ENCODE results near the gene CBFA2T3.

The CBFA2T3 gene

DNA sequence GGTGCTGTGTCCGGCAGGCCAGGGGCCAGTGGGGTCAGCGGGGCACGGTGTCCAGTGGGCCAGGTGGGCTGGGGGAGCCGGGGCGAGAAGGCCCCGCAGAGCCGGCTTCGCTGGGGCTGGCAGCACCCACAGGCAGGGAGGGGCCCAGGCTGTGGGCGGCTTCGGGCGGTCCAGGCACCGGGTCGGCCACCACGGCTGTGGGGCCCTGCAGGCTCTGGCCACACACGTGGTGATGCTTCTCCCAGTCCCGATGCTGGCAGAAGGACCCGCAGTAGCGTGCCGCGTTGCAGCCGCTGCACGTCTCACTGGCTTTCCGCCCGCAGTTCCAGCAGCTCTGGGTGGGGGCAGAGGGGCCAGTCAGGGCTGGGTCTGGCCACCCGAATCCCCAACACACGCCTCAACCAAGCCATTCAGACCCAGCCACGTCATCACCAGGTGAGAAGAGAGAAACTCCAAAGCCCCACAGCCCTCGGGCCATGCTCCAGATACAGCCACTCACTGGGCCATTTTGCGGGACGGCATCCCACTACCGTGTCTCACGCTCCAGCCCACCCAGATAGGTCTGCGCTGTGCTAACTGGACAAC is 100.0 kb downstream of the CBFA2T3 start:
- Histone ChIP-seq H3K4me1 (ENCODE audit: control insufficient read depth, insufficient read depth, low read length) (no peaks in the 10 kb centered on the region), H3K36me3 (ENCODE audit: control insufficient read depth in 2 of 2, insufficient read depth in 1 of 2, low read length in 2 of 2) (no peaks in the 10 kb centered on the region), H3K9me3 (ENCODE audit: control insufficient read depth, insufficient read depth, low read depth, low read length) (no peaks in the 10 kb centered on the region), H3K4me3 (ENCODE audit: low read depth, low read length) (no peak overlapping the region), H3K27ac (ENCODE audit: extremely low read depth, low read depth, low read length) (no peak overlapping the region)
- TF ChIP-seq, protein P1, sequence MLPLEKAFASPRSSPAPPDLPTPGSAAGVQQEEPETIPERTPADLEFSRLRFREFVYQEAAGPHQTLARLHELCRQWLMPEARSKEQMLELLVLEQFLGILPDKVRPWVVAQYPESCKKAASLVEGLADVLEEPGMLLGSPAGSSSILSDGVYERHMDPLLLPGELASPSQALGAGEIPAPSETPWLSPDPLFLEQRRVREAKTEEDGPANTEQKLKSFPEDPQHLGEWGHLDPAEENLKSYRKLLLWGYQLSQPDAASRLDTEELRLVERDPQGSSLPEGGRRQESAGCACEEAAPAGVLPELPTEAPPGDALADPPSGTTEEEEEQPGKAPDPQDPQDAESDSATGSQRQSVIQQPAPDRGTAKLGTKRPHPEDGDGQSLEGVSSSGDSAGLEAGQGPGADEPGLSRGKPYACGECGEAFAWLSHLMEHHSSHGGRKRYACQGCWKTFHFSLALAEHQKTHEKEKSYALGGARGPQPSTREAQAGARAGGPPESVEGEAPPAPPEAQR (tag by site-specific recombination; IDR thresholded peaks at IDR 0.05) = no peak
- TF ChIP-seq, protein P2, sequence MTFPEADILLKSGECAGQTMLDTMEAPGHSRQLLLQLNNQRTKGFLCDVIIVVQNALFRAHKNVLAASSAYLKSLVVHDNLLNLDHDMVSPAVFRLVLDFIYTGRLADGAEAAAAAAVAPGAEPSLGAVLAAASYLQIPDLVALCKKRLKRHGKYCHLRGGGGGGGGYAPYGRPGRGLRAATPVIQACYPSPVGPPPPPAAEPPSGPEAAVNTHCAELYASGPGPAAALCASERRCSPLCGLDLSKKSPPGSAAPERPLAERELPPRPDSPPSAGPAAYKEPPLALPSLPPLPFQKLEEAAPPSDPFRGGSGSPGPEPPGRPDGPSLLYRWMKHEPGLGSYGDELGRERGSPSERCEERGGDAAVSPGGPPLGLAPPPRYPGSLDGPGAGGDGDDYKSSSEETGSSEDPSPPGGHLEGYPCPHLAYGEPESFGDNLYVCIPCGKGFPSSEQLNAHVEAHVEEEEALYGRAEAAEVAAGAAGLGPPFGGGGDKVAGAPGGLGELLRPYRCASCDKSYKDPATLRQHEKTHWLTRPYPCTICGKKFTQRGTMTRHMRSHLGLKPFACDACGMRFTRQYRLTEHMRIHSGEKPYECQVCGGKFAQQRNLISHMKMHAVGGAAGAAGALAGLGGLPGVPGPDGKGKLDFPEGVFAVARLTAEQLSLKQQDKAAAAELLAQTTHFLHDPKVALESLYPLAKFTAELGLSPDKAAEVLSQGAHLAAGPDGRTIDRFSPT (tag by site-specific recombination; IDR thresholded peaks at IDR 0.05) = no peak
- no peak for TF ChIP-seq ZNF354C (tag by site-specific recombination; IDR thresholded peaks at IDR 0.05; ENCODE audit: borderline replicate concordance, low read depth)
- TF ChIP-seq WT1 (tag by site-specific recombination; IDR thresholded peaks at IDR 0.05) = no peak
- no peak for TF ChIP-seq ZNF624 (tag by site-specific recombination; IDR thresholded peaks at IDR 0.05)
- TF ChIP-seq GLIS2 (tag by site-specific recombination; IDR thresholded peaks at IDR 0.05) = no peak
- TF ChIP-seq ZNF555 (tag by site-specific recombination; conservative IDR thresholded peaks at IDR 0.05) = no peak
- no peak for TF ChIP-seq ZNF843 (tag by site-specific recombination; IDR thresholded peaks at IDR 0.05)
- TF ChIP-seq ZNF76 (tag by site-specific recombination; IDR thresholded peaks at IDR 0.05; ENCODE audit: borderline replicate concordance, low read depth) = no peak
- TF ChIP-seq ZNF626 (tag by site-specific recombination; IDR thresholded peaks at IDR 0.05) = no peak
- TF ChIP-seq ZBTB17 (tag by site-specific recombination; IDR thresholded peaks at IDR 0.05) = no peak
- TF ChIP-seq ZNF529 (tag by site-specific recombination; IDR thresholded peaks at IDR 0.05; ENCODE audit: insufficient replicate concordance) = no peak
- no peak for TF ChIP-seq BCL11A (tag by site-specific recombination; IDR thresholded peaks at IDR 0.05; ENCODE audit: low read depth)
- TF ChIP-seq, protein P3, sequence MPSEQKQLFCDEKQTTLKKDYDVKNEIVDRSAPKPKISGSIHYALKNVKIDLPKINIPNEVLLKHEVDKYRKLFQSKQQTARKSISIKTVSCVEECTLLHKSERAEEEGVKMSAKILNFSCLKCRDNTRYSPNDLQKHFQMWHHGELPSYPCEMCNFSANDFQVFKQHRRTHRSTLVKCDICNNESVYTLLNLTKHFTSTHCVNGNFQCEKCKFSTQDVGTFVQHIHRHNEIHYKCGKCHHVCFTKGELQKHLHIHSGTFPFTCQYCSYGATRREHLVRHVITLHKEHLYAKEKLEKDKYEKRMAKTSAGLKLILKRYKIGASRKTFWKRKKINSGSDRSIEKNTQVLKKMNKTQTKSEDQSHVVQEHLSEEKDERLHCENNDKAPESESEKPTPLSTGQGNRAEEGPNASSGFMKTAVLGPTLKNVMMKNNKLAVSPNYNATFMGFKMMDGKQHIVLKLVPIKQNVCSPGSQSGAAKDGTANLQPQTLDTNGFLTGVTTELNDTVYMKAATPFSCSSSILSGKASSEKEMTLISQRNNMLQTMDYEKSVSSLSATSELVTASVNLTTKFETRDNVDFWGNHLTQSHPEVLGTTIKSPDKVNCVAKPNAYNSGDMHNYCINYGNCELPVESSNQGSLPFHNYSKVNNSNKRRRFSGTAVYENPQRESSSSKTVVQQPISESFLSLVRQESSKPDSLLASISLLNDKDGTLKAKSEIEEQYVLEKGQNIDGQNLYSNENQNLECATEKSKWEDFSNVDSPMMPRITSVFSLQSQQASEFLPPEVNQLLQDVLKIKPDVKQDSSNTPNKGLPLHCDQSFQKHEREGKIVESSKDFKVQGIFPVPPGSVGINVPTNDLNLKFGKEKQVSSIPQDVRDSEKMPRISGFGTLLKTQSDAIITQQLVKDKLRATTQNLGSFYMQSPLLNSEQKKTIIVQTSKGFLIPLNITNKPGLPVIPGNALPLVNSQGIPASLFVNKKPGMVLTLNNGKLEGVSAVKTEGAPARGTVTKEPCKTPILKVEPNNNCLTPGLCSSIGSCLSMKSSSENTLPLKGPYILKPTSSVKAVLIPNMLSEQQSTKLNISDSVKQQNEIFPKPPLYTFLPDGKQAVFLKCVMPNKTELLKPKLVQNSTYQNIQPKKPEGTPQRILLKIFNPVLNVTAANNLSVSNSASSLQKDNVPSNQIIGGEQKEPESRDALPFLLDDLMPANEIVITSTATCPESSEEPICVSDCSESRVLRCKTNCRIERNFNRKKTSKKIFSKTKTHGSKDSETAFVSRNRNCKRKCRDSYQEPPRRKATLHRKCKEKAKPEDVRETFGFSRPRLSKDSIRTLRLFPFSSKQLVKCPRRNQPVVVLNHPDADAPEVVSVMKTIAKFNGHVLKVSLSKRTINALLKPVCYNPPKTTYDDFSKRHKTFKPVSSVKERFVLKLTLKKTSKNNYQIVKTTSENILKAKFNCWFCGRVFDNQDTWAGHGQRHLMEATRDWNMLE (tag by site-specific recombination; conservative IDR thresholded peaks at IDR 0.05; ENCODE audit: low read depth) = no peak
- no peak for TF ChIP-seq KLF16 (tag by site-specific recombination; IDR thresholded peaks at IDR 0.05)
- no peak for TF ChIP-seq ZNF292 (tag by site-specific recombination; IDR thresholded peaks at IDR 0.05; ENCODE audit: borderline replicate concordance, low read depth)
- POLR2A ChIA-PET = no interaction called here
- CTCF ChIA-PET = no interaction called here

DNA sequence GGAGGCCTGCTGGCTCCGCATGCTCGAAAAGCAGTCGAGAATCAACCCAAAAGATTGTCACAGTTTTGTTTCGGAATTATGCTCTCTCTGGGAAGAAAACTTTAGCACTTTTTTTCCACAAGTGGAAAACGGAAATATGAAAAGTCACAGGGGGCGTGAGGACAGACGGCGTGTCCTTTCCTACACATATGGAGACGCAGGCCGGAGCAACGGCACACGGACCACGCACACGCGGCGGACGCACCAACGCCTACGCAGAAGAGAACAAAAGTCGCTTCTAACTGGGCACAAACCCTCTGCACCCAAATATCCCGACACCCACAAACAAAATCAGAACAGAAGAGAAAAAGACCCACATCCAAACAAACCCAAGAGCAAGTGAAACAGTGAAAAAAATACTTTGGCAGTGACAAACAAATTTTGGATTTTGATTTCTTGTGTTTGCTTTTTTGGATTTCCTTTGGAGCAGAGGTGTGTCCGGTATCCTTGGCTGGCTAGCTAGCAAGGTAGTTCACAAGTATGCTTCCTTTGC is 101.2 kb downstream of the CBFA2T3 start:
- H3K27ac ChIP-seq (ENCODE audit: extremely low read depth, low read depth, low read length) = no peak overlapping the region
- ChIA-PET CTCF (no interaction called here), POLR2A (no interaction called here)
- no peaks in the 10 kb centered on the region for H3K4me1 ChIP-seq (ENCODE audit: control insufficient read depth, insufficient read depth, low read length)
- no peaks in the 10 kb centered on the region for H3K9me3 ChIP-seq (ENCODE audit: control insufficient read depth, insufficient read depth, low read depth, low read length)
- H3K36me3 ChIP-seq (ENCODE audit: control insufficient read depth in 2 of 2, insufficient read depth in 1 of 2, low read length in 2 of 2) = no peaks in the 10 kb centered on the region
- no peak overlapping the region for H3K4me3 ChIP-seq (ENCODE audit: low read depth, low read length)
- TF ChIP-seq ZNF521 (tag by site-specific recombination; IDR thresholded peaks at IDR 0.05) = no peak
- TF ChIP-seq ZNF214 (tag by site-specific recombination; IDR thresholded peaks at IDR 0.05; ENCODE audit: borderline replicate concordance) = no peak
- no peak for TF ChIP-seq ZNF169 (tag by site-specific recombination; IDR thresholded peaks at IDR 0.05)
- no peak for TF ChIP-seq ZNF16 (tag by site-specific recombination; IDR thresholded peaks at IDR 0.05; ENCODE audit: low read depth)
- no peak for TF ChIP-seq ZNF610 (tag by site-specific recombination; IDR thresholded peaks at IDR 0.05; ENCODE audit: borderline replicate concordance)
- TF ChIP-seq ZNF19 (tag by site-specific recombination; IDR thresholded peaks at IDR 0.05; ENCODE audit: low read depth) = no peak
- no peak for TF ChIP-seq ZNF529 (tag by site-specific recombination; IDR thresholded peaks at IDR 0.05; ENCODE audit: insufficient replicate concordance)
- no peak for TF ChIP-seq ZNF426 (tag by site-specific recombination; IDR thresholded peaks at IDR 0.05)
- TF ChIP-seq, protein P4, sequence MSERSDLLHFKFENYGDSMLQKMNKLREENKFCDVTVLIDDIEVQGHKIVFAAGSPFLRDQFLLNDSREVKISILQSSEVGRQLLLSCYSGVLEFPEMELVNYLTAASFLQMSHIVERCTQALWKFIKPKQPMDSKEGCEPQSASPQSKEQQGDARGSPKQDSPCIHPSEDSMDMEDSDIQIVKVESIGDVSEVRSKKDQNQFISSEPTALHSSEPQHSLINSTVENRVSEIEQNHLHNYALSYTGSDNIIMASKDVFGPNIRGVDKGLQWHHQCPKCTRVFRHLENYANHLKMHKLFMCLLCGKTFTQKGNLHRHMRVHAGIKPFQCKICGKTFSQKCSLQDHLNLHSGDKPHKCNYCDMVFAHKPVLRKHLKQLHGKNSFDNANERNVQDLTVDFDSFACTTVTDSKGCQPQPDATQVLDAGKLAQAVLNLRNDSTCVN (tag by site-specific recombination; optimal IDR thresholded peaks at IDR 0.05) = no peak
- no peak for TF ChIP-seq ZNF701 (tag by site-specific recombination; IDR thresholded peaks at IDR 0.05)
- no peak for TF ChIP-seq ZNF501 (tag by site-specific recombination; IDR thresholded peaks at IDR 0.05)

All from HEK293 (cell line).